GM19035 (cell line): ENCODE results near the gene RNF152.

Experiments used
- ATAC-seq: cut with Tn5 transposase; IDR thresholded peaks from one replicate; pipeline ENCODE4 v1.9.1; 2021; ENCODE audit not compliant: unreplicated experiment

Gene RNF152

DNA sequence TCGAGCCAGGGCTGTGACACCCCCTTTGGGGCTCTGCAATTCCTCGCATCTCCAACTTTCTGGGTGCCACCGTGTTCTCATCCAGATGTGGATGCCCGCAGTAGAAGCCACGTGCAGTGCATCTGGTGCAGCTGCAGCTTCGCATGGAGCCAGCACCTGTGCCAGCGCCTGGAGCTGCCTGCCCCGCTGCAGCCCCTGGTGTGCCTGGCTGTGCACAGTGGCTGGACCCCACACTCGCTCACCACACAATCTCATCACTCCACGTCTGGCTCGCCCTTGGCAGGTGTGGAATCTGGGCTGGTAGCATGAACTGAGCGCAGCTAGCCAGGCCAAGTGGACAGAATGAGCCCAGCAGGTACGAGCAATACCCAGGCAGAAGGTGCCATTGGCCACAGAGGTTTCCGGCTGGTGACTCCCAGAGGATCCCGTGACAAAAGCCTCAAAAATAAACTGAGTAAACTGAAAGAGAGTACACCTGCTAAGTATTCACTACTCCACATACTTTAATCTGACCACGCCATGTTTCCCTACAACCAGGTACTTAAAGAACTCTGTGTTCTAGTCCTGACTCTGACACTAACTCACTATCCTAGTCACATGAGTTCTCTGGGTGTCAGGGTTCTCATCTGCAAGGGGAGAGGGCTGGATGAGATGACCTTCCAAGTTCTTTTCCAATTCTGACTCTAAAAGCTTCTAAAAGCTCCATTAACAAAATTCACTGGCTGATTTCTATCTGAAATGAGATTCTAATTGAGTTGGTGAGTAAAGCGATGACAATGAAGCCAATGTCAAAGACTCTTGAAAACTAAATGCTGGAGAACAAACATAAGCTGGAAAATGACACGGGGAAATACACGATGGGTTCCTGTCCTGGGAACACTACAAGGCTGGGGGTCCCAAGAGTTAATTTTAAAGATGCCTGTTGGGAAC is 37.1 kb downstream of the RNF152 start:
- ATAC-seq = no peak

DNA sequence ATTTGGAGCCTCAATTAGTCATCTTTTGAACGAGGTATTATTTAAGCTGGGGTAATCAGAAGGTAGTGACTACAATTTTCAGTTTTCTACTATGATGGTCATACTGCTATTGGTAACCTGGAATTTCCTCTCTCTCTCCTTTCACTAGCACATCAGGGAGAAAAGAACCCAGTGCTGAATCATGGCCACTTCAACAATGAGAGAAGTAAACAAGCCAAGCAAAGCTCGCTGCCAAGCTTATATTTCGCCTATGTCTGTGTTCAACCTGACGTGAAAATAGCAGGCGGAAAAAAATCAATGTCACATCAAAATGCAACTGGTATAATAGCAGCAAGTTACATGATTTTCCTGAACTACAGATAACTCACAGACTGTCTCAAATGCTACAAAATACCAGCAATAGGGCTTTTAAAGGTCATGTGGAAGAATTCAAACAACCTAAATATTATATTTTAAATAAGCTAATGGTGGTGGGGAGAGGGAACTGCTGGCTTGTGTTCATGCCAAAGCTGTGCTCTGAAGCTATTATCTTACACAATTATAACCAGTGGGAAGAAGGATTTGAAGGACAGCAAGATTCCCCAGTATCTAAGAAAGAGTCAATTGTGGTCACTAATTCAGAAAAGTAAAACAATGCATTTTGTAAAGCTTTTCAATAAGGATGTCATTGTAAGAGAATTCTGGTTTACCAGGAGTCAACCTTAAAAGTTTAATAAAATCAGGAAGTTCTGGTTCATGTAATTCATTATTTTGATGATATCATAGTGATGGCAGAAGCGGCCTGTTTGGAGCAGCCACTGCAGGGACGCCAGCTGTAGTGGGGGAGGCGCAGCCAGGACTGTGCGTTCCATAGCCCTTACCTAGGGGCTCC is 38.0 kb downstream of the RNF152 start:
- ATAC-seq = no peak

DNA sequence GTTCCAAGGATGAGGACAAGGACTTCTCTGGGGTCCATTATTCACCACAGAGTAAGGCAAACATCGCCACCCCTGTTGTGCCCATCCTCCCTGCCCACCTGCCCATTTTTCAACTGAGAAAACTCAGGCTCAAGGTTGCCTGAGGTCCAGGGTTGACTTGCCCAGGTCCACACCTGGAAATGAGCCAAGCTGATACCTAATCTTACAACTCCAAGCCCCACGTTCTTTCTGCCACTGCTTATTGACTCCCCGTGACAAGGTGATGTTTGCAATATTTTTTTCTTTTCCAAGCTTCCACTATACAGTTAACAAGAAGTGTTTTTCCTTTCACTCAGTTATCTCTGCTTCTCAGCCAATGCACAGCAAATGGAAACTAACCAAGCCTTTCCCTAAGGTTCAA is 39.0 kb downstream of the RNF152 start:
- no peak for ATAC-seq

DNA sequence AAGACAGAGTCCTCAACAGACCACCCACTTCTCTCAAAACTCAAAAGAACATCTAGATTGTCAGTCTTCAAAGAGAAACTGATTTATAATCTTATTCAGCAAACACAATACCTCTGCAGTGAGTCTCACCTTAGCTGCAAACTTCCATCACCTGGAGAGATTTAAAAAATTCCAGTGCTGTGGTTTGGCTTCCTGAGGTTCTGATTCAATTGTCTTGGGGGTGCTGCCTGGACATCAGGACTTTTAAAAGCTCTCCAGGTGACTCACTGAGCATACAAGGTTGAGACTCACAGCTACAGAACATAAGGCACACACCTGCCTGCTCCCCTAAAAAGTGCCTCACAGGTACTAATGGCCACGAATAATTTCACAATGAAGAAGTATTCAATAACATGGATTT is 40.3 kb downstream of the RNF152 start:
- ATAC-seq = no peak

DNA sequence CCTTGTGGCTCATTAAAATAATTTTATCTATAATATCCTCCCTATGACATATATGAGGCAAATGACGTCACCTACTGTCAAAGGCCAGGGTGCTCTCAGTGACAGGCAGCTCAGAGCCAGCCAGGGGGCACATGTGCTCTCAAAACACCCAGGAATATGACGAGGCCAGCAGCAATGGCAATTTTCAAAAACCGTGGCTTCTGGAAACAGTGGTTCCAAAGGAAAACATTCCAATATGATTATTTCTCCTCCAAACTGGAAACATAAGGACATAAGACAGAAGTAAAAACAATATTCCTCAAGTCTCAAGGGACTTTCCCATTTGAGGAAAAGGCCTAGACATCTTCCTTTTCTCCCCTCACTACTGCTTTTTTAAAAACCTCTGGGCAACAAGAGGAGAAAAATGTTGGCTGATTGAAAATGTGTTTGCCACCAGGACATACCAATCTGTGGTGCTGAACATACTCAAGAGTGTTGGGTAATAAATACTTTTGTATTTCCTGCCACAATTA is 40.8 kb downstream of the RNF152 start:
- ATAC-seq = no peak

DNA sequence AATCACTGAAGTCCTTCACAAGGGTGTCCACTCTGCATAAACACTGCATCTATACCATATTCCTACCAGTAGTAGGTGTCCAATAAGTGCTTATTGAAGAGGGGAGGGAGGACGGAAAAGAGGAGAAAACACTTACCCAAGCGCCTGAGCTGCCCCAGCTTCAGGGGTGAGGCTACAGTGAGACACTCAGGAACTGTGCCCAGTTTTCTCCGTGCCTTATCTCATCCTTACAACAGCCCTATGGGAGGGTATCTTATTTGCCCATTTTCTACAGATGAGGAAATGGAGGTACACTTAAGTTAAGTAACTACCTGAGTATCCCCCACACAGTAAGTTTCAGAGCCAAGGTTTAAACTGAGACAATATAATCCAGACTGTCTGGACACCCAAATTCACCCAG is 41.5 kb downstream of the RNF152 start:
- no peak for ATAC-seq

DNA sequence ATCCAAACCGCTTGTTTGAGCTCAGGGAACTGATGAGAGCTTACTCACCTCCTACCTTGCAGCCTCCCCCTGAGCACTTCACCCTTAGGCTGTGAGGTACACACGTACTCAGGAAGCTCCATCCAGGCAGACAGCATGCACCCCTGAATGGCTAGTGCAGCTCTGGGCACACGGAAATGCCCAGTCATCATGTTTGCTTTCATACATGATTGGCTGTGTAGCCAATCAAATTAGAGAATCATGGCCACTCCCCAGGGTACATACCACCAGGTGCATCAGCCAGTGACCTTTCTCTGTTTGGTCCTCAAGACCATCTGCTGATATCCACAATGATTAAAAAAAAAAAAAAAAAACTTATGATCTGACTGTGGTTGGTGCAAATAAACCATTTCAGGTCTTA is 42.1 kb downstream of the RNF152 start:
- no peak for ATAC-seq

DNA sequence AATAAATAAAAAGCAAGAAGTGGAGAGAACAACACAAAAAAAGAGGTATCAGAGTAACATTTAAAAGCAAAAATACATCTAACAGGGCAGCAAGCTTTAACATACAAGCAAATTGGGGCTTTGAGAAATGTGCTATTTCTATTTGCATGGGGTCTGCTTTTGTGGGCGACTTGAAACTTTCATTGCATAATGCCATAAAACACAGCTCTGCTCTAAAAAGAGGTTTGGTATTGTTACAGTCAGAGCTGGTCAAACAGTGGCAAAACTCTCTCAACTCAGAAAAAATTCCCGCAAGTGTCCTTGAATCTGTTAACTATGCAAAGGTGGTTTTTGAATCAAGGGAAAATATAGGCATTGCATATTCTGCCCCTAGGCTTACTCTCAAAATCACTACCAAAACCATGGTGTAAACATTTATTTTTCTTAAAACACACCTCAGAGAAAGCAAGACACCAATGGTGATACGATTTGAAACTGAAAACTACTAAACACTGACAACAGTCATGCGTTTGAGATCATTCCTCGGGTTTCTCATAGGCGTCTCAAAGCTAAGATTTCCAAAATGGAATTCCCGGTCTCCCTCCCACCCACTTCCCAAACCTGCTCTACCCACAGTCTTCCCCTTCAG is 45.5 kb downstream of the RNF152 start:
- peak; percentile 52 for ATAC-seq

DNA sequence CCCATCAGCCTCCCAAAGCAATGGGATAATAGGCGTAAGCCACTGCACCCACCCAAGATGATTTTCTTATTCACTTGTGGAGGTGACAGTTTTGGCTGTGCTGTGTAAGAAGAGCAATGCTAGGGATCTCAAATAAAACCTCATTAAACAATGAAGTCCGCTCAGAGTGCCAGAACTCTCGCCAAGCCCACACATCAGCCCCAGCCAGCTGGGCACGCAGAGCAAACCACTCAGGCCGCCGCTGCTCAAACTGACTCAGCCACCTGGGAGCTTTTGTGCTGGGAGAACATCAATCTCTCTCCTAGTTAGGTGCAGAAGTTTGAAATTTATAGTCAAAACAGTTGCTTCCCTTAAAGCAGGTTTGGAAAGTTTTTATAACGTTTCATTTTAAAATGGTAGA is 47.6 kb downstream of the RNF152 start:
- ATAC-seq = no peak

DNA sequence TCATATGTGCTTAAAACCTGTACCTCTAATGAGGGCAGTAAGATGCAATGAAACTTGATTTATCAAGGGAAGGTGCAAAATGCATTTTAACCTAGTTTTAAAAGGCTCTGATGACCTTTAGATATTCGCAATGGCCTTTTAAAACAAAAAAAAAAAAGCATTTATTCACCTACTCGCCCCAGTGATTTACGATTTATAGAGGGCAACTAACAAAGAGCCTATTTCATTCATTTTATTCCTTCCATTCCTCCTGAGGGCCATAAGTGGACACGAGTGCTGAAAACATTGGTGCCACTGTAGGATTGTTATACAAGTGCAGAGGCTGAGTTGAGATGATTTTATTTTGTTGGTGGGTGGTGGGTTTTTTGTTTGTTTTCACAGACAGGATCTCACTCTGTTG is 48.1 kb downstream of the RNF152 start:
- no peak for ATAC-seq

DNA sequence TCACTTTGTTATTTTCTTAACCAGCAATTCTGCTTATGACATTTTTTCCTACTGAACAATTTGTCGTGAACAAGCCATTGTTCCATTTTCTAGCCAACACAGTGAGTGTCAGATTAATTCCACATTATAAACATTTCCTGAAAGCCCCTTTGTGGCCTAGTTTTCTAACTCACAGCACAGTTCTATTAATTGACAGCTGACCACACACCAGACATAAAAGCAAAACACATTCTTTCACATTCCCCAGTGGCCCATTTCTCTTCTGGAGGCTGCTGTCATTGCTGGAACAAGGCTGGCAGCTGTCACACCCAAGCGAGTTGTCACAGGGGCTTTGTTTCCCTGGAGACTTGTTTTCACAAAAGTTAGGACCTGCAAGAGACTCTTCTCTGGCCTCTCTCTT is 50.7 kb downstream of the RNF152 start:
- ATAC-seq = no peak

DNA sequence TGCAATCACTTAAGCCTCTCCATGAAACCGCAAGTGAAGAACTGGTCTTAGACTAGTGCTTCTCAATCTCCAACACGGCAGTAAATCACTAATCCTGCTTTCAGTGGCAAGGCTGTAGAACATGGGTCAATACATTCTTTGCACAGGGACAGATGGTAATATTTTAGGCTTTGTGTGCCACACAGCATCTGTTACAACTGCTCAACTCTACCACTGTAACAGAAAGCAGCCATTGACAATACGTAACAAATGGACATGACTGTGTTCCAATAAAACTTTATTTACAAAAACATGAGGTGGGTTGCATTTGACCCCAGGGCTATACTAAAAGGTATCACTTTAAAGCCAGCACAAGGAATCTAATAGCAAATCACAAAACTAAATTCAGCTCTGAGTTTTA is 51.1 kb downstream of the RNF152 start:
- ATAC-seq = no peak

DNA sequence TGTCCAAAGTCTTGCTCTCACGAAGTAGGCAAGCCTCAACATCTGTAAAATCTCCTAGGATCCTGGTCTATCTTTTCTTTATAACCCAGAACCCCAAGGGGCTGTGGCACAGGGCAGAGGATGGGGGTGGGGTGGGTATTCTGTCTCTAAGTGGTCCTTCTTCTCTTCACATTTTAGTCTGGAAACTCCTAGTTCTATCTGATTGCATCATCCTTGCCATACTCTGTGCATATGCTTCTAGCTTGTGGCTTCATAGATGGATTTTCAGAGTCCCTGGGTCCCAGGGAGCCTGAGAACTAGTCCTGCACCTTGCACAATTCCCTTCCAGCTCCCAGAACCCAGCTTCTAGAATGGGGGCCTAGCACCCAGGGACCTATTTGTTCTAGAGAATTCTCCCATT is 52.5 kb downstream of the RNF152 start:
- ATAC-seq = no peak

DNA sequence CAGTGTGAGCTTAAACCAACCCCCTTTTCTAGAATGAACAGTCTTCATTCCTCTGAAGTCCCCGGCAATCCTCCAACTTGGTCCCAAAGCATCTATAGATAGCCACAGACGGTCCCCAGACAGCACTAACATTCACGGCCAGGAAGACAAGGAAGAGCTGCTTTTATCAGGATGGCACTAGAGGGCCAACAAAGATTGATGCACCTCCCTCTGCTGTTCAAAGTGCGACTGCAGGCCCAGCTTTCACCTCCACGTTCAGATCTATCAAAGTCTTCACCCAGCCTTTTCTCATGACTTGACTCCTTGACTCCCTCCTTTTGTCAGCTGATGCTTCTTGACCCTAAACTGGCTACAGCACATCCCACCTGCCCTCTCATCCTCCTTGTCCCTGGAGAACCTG is 54.3 kb downstream of the RNF152 start:
- no peak for ATAC-seq

DNA sequence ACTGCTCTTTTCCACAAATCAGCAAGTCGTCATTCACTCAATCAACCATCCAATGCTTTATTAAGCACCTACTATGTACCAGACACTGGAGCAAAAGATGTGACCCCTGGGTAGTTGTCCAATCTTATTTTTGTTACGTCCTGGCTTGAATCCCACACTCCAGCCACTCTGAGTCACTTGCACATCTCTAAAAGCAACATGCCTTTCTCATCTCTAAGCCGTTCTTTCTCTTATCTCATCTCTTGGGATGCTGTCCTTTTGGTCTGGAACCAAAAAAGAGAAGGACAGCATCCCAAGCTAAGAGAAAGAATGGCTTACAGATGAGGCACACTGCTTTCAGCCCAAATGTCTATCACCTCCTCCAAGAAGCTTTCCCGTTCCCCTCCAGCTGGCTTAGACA is 58.8 kb downstream of the RNF152 start:
- ATAC-seq = no peak

DNA sequence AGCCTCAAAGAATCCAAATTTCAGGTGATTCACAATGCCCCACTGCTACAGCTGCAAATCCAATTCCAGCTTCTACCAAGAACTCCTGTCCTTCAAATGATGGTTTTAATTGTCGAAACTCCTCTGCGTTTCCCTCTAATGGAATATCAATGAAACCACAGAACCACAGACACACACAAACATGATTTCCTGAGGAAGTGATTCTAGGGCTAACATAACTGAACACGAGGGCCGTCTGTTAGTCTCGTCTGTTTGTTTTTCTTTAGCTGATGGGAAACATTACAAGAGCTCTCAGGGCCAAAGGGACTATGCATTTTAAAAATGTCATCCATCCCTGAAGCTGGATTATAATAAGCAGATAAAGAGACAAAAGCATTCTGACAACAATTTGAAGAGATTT is 59.4 kb downstream of the RNF152 start:
- ATAC-seq = no peak

DNA sequence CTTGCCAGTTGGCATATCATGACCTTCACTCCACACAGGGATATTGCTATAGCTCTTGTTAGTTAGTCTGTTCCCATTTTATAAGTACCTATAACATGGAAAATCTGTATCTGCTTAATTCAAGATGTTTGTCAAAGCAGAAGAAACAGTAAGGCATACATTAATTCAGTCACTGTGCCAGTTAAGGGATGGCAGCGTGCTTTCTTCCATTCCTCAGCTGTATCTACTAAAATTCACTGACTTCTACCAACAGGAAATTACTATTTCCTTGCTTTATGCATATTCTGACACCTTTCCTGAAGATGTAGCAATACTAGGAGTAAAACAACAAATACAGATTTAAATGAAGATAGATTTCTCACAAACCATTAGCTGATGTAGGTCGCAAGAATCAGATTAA is 59.9 kb downstream of the RNF152 start:
- ATAC-seq = no peak

DNA sequence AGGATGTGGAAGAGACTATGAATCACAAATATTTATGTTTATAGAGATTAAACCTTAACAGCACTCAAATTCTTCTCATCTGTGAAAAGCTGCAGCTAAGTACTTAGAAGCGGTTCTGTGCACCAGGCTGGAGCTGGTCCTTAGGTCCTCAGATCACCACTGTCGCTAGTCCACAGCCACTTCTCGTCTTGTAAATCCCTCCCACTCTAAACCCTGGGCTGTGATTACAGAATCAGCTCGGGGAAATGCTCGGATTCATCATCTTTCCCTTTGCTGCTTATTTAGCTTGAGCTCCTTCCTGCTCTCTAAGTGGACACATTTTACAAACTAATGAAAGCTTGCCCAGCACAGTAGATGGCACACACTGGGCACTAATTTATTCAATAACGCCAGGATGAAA is 61.7 kb downstream of the RNF152 start:
- no peak for ATAC-seq

DNA sequence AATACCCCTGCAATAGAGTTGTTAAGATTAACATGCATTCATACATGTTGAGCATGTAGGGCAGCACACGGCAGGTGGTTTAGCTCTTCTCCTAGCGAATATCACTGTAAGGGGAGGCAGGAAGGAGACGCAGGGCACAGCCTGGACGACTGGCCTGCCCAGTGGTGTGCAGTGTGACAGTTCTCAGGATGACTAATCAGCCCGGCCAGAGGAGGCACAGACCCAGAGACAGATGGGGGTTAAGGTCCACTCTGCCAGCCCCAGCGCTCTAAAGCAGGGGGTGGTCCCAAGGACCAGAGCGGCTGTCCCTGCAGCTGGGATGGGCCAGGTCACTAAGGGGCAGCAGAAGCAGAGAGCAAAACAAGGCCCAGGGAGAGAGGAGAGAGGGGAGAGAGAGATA is 63.7 kb downstream of the RNF152 start:
- no peak for ATAC-seq

DNA sequence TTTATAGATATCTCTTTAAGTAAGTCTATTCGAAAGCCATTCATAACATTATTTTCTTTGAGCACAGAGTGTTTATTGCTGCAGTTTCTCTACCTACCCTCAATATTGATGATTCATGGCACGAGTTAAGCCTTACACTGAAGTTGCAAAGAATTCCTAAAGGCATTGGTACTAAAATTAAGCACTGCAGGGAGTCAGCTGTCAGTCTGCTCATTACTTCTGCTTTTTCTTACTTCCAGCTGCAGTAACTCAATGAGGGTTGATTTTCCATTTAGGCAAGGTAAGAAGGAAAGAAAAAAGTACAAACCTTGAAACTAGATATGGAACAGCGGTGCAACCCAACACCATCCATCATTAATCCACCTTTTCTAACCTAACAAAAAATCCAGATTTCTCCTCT is 65.2 kb downstream of the RNF152 start:
- no peak for ATAC-seq

DNA sequence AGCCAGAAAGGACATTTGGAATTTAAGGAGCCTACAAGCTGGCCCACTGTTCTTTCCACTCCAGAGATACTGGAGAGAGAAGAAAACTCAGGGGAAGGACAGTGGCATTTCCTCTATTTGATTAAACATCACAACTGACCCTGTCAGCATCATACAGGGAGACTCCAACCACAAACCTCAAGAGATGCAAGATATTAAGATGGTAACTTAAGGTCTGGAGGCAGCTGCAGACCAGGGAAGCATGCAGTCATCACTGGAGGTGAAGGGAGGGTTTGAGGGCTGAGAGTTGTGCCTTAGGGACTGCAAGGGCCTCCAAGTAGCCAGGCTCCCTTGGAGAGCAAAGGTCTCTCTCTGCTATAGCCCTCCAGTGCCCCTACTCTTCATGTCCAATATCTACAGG is 67.4 kb downstream of the RNF152 start:
- no peak for ATAC-seq
